HCT116 (cell line): ENCODE data around the gene CDC42BPA.

Experiments used
- CTCF ChIP-seq, 3 experiments: fragments of 200-600 bp in 1 of 3; sonication (generic) in 1 of 3; IDR thresholded peaks in 2 of 3; conservative IDR thresholded peaks in 1 of 3; 2 replicates each; pipeline ENCODE4 v1.5.1; 2012 to 2017; ENCODE audit warnings: low read depth in 2 of 3, low read length in 2 of 3, antibody characterized with exemption in 1 of 3, borderline replicate concordance in 1 of 3, control low read depth in 1 of 3, mild to moderate bottlenecking in 1 of 3, mixed read lengths in 1 of 3, mixed run types in 1 of 3, moderate library complexity in 1 of 3; ENCODE audit not compliant: insufficient read depth in 1 of 3
- EZH2 ChIP-seq: fragments of 200-600 bp; sonication (generic); IDR thresholded peaks from 2 replicates; pipeline ENCODE4 v1.6.1; 2017; ENCODE audit warnings: antibody characterized with exemption, mixed run types
- EZH2phosphoT487 ChIP-seq: fragments of 200-600 bp; IDR thresholded peaks from 2 replicates; pipeline ENCODE4 v1.6.1; 2018; ENCODE audit warnings: antibody characterized with exemption, borderline replicate concordance
- MAX ChIP-seq: IDR thresholded peaks from 2 replicates; pipeline ENCODE4 v1.6.1; 2012
- POLR2A ChIP-seq: IDR thresholded peaks from 2 replicates; pipeline ENCODE4 v1.7.0; 2011; ENCODE audit warnings: borderline replicate concordance; ENCODE audit not compliant: insufficient read depth, insufficient read length; ENCODE audit errors: extremely low read depth
- POLR2AphosphoS5 ChIP-seq: IDR thresholded peaks from 2 replicates; pipeline ENCODE4 v1.6.1; 2011; ENCODE audit warnings: mild to moderate bottlenecking, low read depth, low read length, moderate library complexity
- RAD21 ChIP-seq: IDR thresholded peaks from 2 replicates; pipeline ENCODE4 v1.6.1; 2012; ENCODE audit warnings: low read depth, mild to moderate bottlenecking
- REST ChIP-seq: IDR thresholded peaks from 2 replicates; pipeline ENCODE4 v1.6.1; 2012; ENCODE audit warnings: low read depth
- YY1 ChIP-seq: IDR thresholded peaks from 2 replicates; pipeline ENCODE4 v1.6.1; 2011; ENCODE audit warnings: low read length, low read depth, moderate library complexity, mild to moderate bottlenecking; ENCODE audit not compliant: insufficient replicate concordance; ENCODE audit errors: extremely low read depth

GRCh38 chr1:227349967-227350366 is 31.7 kb upstream of the CDC42BPA start:
- TF ChIP-seq CTCF (IDR thresholded peaks at IDR 0.05 in 2 of 3, conservative IDR thresholded peaks at IDR 0.05 in 1 of 3; ENCODE audit: borderline replicate concordance in 1 of 3, insufficient read depth in 1 of 3, low read depth in 2 of 3, low read length in 2 of 3): no peak
- no peak for TF ChIP-seq POLR2A
- TF ChIP-seq REST: no peak
- TF ChIP-seq YY1: no peak
- TF ChIP-seq RAD21: no peak
- no peak for TF ChIP-seq MAX
- TF ChIP-seq POLR2AphosphoS5: no peak
- no peak for TF ChIP-seq EZH2phosphoT487
- TF ChIP-seq EZH2: no peak
